Fibroblast of skin of left quadriceps (primary cell): ENCODE data around the gene SYCP3.
"Not testable (repeated sequence)": the region's sequence is repeated elsewhere in the genome, so short reads cannot be mapped to it uniquely, and the experiment has no call there.

Experiments used
- DNase-seq, 2 experiments: peaks; one replicate each; pipeline ENCODE4 v3.0.0-alpha.2; 2013; ENCODE audit warnings: low read depth in 2 of 2

SYCP3 gene

DNA sequence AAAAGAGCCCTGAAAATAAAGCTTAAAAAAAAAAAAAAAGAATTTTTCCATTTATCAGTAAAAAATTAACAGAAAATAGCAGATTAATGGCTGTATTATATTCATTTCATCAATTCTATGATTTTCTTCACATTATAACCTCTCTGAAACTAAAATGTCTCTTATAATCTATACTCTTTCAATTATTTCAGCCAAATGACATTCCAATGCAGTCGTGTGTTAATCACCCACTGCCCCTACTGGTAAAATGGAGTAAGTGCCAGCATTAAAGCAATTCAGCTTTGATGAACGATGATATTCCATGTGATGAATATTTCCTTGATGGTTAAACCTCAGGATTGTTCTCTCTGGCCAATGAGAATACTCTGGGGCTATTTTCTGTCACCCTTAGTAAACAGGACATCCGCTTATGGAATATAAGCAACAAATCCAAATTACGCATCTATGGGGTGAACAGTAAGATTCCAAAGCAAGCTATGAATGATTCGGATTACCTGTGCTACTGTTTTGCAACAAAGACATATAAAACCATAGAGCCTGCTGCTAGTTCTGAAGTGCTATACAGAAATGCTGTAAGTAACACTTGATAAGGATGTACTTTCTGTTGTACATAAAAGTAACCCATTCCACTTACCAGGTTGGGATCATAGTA is 20.3 kb upstream of the SYCP3 start:
- no peak for DNase-seq

DNA sequence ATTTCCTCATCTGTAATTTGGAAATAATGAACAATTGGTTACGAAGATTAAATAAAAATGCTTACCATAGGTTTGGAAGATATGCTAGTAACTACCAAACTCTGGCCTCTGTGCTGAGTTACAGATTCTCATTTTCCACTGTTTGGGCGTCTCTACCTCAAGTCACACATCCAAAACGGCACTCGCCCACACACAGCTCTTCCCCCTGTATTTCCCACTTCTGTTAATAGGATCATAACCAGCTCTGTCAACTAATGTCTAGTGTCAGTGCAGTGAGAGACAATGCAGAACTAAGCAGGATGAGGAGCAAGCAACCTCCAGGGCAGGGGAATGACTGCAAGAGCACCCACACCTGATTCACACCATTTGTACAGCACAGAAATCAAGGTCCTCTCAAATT is 10.9 kb upstream of the SYCP3 start:
- no peak for DNase-seq

DNA sequence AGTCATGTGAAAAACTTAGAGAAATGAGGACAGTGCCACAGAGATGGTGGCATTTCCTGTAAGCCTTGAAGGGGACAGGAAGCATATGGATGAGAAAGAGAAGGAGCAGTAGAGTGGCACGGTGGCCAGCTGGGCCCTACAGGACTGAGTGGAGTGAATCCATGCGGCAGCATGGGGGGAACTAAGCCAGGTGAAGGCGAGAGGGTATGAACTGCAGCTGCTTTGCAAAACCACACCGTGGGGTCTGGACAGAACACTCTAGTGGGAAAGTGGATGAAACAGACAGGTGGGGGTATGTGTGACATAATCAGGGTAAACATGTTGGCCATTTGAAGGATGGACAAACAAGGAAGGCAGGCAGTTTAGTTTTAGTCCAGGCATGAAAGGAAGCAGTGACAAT is 10.4 kb upstream of the SYCP3 start:
- DNase-seq, result no peak

DNA sequence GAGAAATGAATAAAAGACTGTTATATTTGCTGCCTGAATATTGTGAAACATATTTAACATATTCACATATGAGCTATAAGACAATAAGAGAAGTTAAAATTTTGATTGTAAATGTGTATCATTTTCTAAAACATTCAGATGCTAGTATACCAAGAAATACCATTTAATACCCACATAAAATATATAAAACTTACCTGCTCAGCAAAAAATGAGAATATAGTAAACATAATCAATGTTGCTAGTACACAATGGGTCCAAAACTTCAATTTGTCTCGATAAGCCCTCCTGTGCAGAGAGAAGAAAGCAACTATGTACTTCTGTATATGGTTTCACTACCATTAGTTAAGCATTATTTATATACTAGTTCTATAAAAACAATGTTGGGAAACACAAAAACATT is 9.6 kb upstream of the SYCP3 start:
- no peak for DNase-seq

DNA sequence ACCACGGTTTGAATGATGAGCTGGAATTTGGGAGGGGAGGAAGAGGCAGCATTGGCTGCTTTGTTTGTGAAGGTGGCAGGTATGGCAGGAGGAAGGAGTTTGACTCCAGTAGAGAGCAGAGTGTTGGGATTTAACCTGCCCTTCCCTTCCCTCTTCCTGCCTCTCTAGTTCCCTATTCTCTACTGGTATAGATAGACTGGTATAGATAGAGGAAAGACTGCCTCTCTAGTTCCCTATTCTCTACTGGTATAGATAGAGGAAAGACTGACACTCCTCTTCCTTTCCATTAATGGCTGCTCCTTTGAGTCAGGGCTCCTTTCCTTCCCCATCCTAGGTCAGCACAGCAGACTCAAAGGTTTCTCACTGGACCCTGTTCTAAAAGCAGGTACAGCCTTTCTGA is 8.4 kb upstream of the SYCP3 start:
- no peak for DNase-seq

DNA sequence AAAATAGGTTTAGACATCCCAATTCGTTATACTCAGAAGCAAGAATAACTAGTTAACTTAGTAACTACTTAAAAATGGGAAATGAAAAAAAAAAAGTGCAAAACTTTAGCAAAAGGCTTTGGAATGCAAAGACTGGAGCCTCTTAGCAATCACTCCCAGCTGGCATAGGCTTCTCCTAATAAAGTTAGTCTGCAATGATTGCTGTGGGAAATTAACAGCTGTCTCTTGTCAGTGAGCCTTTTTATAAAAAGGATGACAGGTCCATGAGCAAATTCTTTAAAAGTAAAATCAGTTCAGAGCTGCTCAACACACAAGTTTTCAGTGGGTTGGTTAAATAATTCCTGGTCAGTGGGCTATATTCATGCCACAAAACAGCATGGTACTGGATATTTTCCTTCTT is 7.4 kb upstream of the SYCP3 start:
- no peak for DNase-seq

DNA sequence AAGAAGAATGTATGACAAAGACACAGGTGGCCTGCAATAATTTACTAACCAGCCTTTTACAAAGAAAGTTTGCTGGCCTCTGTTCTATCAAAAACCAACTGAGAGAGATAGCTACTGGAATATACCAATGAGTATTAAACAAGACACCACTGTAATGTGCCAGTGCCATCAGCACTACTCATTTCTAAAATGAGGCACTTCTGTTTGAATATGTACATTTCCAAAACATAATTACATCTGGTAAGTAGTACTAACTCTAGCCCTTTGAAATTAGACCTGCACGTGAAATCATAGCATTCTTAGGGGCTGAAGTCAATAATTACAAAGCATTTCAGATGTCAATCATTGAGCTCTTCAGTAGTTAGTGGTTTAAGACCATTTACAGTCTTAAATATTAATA is 6.9 kb upstream of the SYCP3 start:
- DNase-seq, result no peak

DNA sequence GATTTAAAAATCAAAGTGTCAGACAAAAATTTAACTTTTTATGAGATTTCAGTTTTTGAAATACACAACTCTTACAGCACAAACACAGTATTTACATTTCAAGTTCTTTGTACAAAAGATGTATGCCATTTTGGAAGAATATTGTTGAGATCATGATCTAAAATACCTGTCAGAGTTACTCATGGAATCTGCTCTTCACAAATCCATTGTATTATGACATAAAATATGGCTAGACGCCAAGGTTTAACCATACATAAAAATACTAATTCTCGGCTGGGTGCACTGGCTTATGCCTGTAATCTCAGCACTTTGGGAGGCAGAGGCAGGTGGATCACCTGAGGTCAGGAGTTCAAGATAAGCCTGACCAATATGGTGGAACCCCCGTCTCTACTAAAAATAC is 6.2 kb upstream of the SYCP3 start:
- DNase-seq, result no peak

DNA sequence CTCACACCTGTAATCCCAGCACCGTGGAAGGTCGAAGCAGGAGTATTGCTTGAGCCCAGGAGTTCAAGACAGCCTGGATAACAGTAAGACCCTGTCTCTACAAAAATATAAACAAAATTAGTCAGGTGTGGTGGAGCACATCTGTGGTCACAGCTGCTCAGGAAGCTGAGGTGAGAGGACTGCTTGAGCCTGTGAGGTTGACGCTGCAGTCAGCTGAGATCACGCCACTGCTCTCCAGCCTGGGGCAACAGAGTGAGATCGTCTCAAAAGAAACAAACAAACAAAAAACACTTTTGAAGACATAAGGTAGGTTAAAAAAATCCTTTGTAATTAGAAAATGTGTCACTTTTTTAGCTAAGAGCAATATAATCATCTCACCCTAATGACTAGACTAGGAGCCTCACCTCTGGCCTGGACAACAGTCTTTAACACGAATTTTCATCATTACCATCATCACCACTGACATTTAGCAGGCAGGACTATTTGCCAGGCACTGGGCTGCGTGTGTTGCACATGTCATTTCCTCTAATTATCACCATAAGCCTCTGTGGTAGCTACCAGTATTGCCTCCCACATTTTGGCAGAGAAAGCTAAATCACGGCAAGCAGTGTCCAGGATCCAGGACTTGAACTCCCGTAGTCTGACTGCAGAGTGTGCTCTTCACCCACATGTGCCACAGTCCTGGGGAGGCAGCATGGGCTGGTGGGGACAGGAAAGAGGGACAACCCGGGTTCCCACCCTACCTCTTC is 4.6 kb upstream of the SYCP3 start:
- no peak for DNase-seq

DNA sequence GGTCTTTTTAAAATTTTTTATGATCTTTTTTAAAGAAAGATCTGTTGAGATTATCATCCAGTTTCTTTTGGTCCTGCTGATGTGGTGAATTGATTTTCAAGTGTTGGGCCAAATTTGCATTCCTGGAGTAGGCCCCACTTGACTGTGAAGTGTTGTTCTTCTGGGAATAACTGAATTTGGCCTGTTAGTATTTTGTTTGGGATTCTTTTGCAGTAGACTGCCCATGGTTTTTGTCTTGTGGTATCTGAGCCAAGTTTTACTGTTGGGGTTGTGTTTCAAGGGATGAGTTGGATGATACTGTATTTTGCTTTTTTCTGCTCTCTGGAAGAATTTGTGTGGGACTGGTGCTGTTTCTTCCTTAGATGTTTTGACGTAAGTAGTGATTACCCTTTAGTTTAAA is 4.0 kb upstream of the SYCP3 start:
- no peak for DNase-seq

DNA sequence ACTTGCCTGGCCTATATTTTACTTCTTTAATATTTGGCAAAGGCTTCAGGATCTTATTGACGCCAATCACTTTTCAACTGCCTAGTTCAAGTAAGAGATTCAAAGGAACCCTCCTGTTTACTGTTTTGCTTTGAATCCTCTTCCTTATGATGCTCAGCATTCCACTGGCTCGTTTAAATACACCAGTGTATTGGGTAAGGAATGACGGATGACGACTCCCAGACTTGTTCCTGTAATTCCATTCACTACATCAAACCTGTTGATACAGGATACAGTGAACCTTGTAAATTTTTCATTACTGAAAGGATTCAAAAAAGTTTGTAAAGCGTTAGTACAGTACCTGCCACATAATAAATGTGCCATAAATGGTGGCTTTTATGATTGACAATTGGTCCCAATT is 1.7 kb upstream of the SYCP3 start:
- no peak for DNase-seq

DNA sequence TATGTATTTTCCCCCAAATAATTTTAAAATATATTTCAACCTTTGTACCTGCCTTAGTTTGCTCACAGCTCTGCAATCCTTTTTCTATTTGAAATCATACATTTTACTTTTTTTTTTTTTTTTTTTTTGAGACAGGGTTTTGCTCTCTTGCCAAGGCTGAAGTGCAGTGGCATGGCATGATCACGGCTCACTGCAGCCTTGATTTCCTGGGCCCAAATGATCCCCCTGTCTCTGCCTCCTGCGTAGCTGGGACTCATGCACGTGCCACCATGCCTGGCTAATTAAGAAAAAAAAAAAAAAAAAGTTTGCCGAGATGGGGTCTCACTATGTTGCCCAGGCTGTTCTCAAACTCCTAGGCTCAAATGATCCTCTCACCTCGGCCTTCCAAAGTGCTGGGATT is 1.3 kb upstream of the SYCP3 start:
- no peak for DNase-seq

DNA sequence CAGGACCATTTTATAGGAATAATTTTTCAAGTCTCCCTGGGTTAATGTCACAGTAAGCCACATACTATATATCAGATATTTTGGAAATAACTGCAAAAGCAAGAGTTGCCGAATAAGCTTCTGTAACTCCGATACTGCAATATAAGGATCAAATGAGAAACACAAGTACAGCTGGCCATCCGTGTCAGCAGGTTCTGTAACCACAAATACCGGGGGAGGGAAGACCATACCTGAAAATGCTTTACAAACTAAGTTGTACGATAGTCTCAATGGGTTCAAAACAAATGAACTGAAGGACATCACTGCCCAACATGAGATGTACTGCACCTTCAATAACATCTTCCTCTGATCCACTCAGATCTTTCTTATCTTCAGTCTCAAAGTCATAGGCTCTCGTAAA is 1.8 kb downstream of the SYCP3 start:
- DNase-seq, result no peak

DNA sequence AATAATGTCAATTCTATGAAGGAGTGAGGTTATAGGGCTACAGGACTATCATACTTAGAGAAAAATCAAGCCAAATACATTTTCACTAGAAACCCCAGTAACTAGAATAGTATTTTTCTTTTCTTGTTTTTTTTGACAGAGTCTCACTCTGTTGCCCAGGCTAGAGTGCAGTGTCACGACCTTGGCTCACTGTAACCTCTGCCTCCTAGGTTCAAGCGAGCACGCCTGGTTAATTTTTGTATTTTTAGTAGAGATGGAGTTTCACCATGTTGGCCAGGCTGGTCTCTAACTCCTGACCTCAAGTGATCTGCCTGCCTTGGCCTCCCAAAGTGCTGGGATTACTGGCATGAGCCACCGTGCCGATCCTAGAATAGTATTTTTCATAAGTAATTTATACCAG is 4.8 kb downstream of the SYCP3 start:
- not testable (repeated sequence) for DNase-seq

DNA sequence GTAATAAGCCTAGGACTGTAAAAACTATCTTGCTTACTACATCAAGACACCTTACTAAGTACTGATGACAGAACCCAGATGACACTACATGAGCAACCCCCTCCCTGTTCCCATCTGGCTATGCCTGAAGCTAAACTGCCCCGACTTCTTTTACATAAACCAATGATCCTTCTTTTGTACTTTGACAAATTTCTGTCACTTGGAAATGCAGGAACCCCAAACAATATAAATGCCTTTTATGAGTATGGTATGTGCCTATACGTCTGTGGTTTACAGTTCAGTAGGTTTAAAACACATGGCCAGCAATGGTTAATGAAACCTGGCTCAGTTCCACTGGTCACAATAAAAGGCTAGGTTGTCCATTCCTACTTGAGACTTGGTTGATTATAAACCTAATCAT is 6.1 kb downstream of the SYCP3 start:
- DNase-seq, result no peak

DNA sequence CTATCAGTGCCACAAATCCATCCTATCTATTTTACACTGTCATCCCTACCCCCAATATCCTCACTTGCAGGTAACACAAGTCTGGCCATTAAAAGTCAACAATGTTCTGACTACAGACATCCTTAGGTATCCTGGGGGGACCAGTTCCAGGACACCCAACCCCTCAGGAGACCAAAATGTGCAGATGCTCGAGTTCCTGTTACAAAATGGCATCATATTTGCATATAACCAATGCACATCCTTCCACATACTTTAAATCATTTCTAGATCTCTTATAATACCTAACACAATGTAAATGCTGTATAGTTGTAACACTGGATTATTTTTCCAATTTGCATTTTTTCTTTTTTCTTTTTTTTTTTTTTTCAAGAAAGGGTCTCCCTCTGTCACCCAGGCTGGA is 6.9 kb downstream of the SYCP3 start:
- DNase-seq, result no peak

DNA sequence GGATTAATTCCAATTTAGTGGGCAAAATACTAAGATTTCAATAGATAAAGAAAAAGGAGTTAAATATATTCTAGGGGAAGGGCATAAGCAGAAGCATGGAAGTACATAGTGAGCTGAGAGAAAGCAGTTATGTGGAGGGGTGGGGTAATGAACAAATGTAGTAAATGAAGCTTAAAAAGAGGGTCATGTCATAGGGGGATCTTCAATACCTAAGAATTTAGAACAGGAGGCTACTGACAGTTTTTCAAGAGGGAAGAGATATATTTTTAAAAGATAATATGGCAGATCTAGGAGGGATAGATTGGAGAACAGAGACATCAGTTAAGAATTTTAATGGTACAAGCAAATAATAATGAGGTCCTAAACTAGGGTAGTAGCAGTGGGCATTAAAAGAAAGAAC is 9.4 kb downstream of the SYCP3 start:
- no peak for DNase-seq

DNA sequence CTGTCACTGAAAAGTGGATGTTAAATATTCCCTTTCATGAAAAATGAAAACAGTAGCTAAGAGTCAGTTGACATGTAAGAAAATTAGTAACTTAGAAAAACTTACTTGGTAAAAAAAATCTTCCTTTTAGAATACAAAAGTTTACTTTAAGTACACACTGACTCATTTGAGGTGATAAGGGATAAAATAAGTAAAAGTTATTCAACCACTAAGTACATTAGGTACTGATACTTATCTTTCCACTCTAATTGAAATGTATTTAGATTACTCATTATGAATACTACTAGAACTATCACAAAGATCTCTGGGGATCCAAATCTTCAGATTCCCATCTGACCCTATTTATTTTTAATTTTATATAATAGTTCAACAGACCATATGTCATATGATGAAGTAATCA is 12.2 kb downstream of the SYCP3 start:
- DNase-seq, result no peak

DNA sequence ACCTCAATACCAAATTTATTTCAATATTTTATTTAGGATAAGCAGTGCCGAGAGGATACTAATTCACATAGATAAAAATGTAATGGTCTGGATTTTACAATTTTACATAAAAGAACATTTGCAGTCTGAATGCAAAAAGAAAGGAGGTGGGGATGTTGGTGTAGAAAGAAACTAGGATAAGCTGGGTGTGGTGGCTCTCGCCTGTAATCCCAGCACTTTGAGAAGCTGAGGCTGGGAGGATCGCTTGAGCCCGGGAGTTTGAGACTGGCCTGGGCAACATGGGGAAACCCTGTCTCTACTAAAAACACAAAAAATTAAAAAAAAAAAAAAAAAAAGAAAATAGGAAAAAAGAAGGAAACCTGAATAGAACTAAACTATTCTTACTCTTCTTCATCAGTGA is 16.9 kb downstream of the SYCP3 start:
- DNase-seq, result no peak

DNA sequence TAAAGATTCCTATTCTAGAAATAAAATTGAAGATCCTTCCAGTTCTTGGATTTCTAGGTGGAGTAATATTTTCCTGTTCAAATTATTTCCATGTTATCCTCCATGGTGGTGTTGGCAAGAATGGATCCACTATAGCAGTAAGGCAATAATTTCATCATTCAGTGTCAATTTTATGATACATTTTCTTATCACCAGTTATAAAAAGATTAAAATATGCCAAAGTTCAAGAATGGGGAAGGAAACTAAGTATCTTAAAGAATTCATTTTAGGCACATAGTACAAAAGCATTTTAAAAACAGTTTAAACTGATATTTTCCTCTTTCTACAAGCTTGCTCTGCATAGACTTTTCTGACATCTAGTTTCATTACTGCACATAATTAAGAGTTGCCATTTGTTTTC is 19.1 kb downstream of the SYCP3 start:
- no peak for DNase-seq

DNA sequence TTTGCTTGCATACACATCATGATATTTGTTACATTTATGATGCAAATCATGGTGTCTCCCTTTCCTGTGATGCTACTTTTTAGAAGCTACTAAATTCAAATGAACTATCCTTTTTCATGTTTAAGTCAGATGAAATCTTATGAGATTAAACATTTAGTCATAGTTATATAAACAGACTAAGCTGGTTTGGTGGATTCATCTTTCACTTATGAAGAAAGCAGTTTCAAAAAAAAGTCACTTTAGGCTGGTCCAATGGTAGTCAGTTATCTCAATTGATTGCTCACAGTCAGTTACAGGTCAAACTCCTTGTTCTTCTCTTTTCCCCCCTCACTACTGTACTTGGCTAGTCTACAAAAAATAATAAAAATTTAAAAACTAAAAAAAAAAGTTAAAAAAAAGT is 19.7 kb downstream of the SYCP3 start:
- no peak for DNase-seq

DNA sequence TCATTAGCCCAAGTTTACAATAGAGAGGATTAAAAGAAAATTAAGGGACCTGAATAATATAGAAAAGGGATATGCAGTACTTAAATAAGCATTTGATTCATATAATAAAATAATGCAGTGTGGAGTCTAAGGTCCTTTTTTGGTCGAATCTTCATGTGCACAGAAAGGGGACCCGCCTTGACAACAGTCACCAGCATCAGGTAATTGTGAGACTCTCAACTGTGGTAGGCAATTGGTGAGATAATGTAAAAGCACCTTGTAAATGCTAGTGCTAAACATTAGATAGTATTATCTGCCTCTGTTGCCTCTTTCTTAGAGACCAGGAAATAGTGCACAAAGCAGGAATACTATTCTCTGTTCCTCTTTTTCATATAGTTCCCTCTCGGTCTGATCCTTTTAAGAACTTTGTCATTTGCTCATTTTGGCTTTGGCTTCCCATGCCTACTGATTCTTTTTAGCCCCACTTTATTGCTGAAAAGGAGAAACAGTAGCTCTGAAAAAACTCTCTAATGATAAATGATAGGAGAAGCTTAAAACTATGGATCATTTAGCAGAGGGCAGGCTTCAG is 24.3 kb downstream of the SYCP3 start:
- DNase-seq, result no peak

DNA sequence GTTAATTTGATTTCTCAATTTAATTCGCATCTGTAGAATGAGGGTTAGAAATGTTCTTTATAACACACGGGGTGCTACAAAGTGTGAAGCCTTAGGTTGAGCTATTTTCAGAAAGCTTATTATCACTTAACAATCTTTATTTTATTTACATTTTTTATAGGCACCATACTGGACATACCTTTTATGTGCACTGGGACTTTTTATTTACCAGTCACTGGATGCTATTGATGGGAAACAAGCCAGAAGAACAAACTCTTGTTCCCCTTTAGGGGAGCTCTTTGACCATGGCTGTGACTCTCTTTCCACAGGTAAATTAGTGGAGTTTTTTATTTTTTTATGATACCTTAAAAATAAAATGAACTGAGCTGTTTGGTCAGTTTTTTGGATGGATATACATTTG is 25.3 kb downstream of the SYCP3 start:
- no peak for DNase-seq
